ENCODE data around the gene DPEP1. TPM values are rescaled to one million over a fixed set of nuclear protein-coding genes. Genes with fewer than 3 reads are reported as not detected.

Gene DPEP1
- total RNA-seq, 1 donor from 2014 or later: 0.24 TPM

DNA sequence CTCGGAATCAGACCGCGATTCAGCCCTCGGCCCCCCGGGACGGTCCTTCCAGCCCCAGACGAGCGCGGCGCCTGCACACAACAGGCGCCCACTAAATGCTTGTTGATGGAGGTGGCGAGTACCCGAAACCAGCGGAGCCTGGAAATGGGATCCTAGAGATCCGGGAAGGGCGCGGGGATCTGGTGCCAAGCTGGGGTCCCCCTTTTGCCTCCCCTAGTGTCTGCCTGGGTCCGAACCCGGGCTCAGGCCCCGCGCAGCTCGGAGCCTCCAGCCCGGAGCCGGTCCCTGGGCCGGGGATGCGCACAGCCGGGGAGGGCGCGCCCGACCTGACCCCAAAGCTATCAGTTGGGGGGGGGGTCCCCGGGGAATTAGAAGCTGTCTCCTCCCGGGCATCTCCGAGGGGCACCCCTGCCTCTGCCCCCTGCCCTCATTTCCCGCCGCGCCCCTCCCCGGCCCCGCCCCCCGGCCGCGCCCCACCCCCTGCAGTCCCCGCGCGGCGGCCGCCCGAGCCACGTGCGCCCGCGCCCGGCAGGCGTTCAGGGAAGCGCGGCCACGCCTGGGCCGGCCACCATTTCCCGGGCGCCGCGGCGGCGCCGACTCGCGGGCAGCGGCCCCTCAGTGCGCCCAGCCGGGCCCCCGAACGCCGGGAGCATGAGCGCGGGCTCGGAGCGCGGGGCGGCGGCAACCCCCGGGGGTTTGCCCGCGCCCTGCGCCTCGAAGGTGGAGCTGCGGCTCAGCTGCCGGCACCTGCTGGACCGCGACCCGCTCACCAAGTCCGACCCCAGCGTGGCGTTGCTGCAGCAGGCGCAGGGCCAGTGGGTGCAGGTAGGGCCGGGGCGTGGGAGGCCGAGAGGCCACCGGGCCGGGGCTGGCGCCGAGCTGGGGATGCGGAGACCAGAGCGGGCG is 37.9 kb upstream of the DPEP1 start, which contains the start of gene CPNE7:
Gene CPNE7, plus strand, starts transcription at position 512 of the 906 bp plus-strand sequence. Its CDS starts 140 bp downstream, at position 652.
- no peak within 1 kb of the TSS for H3K27ac Mint-ChIP-seq
- Histone ChIP-seq H4K20me1 (ENCODE audit: low read depth) (no peaks in the 10 kb centered on the region), H2AFZ (replicated peaks) (peak within 1 kb of the TSS; percentile 80), H3K27ac (no peak within 1 kb of the TSS), H3K4me1 (peaks cover 4% of the 10 kb centered on the region), H3K27me3 (peaks cover 55% of the 10 kb centered on the region), H3K4me2 (peak within 1 kb of the TSS; percentile 87), H3K9ac (no peak within 1 kb of the TSS), H3K79me2 (ENCODE audit: low read depth) (no peaks in the 10 kb centered on the region), H3K36me3 (no peaks in the 10 kb centered on the region), H3K9me3 (ENCODE audit: low read depth) (no peaks in the 10 kb centered on the region), H3F3A (ENCODE audit: low read depth) (peaks cover 11% of the 10 kb centered on the region), H3K4me3 (peak within 1 kb of the TSS; percentile 47)
- H3K4me3 Mint-ChIP-seq: peak within 1 kb of the TSS; percentile 70
- no peaks in the 10 kb centered on the region for H3K36me3 Mint-ChIP-seq
- DNase-seq (ENCODE audit: low spot score): peak; percentile 60
- H3K9me3 Mint-ChIP-seq: peaks cover 3% of the 10 kb centered on the region
- TF ChIP-seq EZH2 (IDR thresholded peaks at IDR 0.05): peak; percentile 82
- TF ChIP-seq, protein P1, sequence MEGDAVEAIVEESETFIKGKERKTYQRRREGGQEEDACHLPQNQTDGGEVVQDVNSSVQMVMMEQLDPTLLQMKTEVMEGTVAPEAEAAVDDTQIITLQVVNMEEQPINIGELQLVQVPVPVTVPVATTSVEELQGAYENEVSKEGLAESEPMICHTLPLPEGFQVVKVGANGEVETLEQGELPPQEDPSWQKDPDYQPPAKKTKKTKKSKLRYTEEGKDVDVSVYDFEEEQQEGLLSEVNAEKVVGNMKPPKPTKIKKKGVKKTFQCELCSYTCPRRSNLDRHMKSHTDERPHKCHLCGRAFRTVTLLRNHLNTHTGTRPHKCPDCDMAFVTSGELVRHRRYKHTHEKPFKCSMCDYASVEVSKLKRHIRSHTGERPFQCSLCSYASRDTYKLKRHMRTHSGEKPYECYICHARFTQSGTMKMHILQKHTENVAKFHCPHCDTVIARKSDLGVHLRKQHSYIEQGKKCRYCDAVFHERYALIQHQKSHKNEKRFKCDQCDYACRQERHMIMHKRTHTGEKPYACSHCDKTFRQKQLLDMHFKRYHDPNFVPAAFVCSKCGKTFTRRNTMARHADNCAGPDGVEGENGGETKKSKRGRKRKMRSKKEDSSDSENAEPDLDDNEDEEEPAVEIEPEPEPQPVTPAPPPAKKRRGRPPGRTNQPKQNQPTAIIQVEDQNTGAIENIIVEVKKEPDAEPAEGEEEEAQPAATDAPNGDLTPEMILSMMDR (IDR thresholded peaks at IDR 0.05): no peak
- TF ChIP-seq EZH2phosphoT487 (IDR thresholded peaks at IDR 0.05): peak; percentile 88
- peaks cover 43% of the 10 kb centered on the region for H3K27me3 Mint-ChIP-seq (ENCODE audit: insufficient read depth, low read depth)
- peaks cover 7% of the 10 kb centered on the region for H3K4me1 Mint-ChIP-seq

DNA sequence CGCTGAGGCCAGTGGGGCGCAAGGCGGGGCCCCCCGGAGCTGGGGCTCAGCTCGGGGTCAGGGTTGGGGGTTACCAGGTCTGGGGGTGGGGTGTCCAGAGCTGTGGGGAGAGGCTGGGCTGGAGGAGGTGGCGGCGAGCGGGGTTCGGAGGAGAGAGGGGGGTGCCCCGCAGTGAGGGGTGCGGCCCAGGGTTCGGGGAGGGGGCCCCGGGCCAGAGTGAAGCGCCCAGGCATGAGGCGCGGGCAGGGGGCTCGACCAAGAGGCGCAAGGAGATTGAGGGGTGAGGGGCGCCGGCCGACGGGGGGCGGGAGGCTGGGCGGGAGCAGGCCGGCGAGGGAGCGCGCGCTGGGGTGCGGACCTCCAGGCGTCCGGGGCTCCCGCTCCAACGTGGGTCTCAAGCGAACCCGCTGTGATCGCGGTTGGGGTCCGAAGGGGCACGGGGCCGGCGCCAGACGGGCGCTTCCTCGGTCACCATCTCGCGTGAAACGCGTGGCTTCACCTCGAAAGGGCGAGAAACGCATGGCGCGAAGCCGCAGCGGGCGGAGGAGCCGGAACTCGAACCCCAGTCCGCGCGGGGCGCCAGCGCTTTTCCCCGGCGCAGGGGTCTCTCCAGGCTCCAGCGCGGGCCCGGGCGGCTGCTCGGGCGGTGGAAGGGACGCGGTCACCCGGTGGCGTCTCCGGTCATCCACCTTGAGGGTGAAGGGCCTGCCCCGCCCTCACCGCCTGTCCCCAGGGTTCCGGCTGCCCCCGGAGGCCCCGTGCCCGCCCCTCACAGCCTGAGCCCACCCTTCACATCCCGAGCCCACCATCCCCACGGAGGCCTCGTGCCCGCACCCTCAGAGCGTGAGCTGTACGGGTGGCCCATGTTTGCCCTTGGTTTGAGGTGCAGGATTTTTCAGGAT is 37.0 kb upstream of the DPEP1 start:
- H3K4me2 ChIP-seq: peak overlapping the region; percentile 87
- H3K9ac ChIP-seq: no peak overlapping the region
- no peaks in the 10 kb centered on the region for H3K9me3 ChIP-seq (ENCODE audit: low read depth)
- peaks cover 3% of the 10 kb centered on the region for H3K9me3 Mint-ChIP-seq
- H3K4me3 ChIP-seq: peak overlapping the region; percentile 47
- H3K27ac Mint-ChIP-seq: no peak overlapping the region
- peaks cover 55% of the 10 kb centered on the region for H3K27me3 ChIP-seq
- H3K79me2 ChIP-seq (ENCODE audit: low read depth): no peaks in the 10 kb centered on the region
- H3K36me3 Mint-ChIP-seq: no peaks in the 10 kb centered on the region
- H3F3A ChIP-seq (ENCODE audit: low read depth): peaks cover 16% of the 10 kb centered on the region
- H2AFZ ChIP-seq (replicated peaks): peak overlapping the region; percentile 53
- peaks cover 7% of the 10 kb centered on the region for H3K4me1 Mint-ChIP-seq
- no peak overlapping the region for H3K4me3 Mint-ChIP-seq
- H3K27me3 Mint-ChIP-seq (ENCODE audit: insufficient read depth, low read depth): peaks cover 43% of the 10 kb centered on the region
- no peaks in the 10 kb centered on the region for H4K20me1 ChIP-seq (ENCODE audit: low read depth)
- no peak overlapping the region for H3K27ac ChIP-seq
- TF ChIP-seq EZH2phosphoT487 (IDR thresholded peaks at IDR 0.05) (peak; percentile 89), EZH2 (IDR thresholded peaks at IDR 0.05) (peak; percentile 95)
- TF ChIP-seq, protein P1 (IDR thresholded peaks at IDR 0.05): no peak
- H3K4me1 ChIP-seq: peaks cover 4% of the 10 kb centered on the region
- no peaks in the 10 kb centered on the region for H3K36me3 ChIP-seq
- DNase-seq (ENCODE audit: low spot score): peak; percentile 30

DNA sequence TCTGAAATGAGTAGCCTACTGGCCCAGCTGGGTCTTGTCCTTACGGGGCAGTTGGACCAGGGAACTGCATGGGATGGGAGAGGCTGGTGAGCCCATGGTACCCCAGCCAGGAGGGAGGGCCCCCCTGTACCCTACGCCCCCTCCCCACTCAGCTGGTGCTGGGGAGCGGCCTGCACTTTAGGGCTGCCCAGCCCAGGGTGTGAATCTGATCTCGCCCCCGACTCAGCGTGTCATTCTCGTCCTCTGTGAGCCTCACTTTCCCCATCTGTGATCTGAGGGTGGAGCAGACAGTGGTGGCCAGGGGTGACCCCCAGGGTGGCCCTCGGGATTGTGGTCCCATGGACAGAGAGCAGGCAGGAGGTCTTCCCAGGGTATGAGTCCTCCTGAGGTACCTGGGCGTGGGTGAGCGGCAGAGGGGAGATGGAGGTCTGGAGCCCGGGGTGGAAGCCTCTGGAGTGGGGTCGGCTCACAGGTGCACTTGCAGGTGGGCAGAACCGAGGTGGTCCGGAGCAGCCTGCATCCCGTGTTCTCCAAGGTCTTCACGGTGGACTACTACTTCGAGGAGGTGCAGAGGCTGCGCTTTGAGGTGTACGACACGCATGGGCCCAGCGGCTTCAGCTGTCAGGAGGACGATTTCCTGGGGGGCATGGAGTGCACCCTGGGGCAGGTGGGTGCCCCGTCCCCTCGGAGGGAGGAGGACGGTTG is 36.2 kb upstream of the DPEP1 start:
- H3K27ac Mint-ChIP-seq: no peak overlapping the region
- no peak for TF ChIP-seq EZH2 (IDR thresholded peaks at IDR 0.05)
- no peak for TF ChIP-seq EZH2phosphoT487 (IDR thresholded peaks at IDR 0.05)
- TF ChIP-seq, protein P1 (IDR thresholded peaks at IDR 0.05): no peak
- Histone ChIP-seq H3K27ac (no peak overlapping the region), H3K4me3 (no peak overlapping the region), H3K79me2 (ENCODE audit: low read depth) (no peaks in the 10 kb centered on the region), H4K20me1 (ENCODE audit: low read depth) (no peaks in the 10 kb centered on the region), H3K4me2 (no peak overlapping the region), H3K36me3 (no peaks in the 10 kb centered on the region), H3K27me3 (peaks cover 55% of the 10 kb centered on the region), H2AFZ (replicated peaks) (no peak overlapping the region), H3K4me1 (peaks cover 4% of the 10 kb centered on the region), H3F3A (ENCODE audit: low read depth) (peaks cover 16% of the 10 kb centered on the region), H3K9me3 (ENCODE audit: low read depth) (no peaks in the 10 kb centered on the region), H3K9ac (no peak overlapping the region)
- peaks cover 3% of the 10 kb centered on the region for H3K9me3 Mint-ChIP-seq
- no peaks in the 10 kb centered on the region for H3K36me3 Mint-ChIP-seq
- H3K27me3 Mint-ChIP-seq (ENCODE audit: insufficient read depth, low read depth): peaks cover 41% of the 10 kb centered on the region
- H3K4me1 Mint-ChIP-seq: peaks cover 7% of the 10 kb centered on the region
- H3K4me3 Mint-ChIP-seq: peak overlapping the region; percentile 68
- no peak for DNase-seq (ENCODE audit: low spot score)
